IPS DF 6.9 (cell line): Measurements from ENCODE around the gene TPM1.
"Not testable (repeated sequence)": the region's sequence is repeated elsewhere in the genome, so short reads cannot be mapped to it uniquely, and the experiment has no call there.

Experiments
- DNase-seq: peaks from one replicate; pipeline ENCODE4 v3.0.0-alpha.2; 2013; ENCODE audit warnings: low read depth, low spot score
- H3K27ac ChIP-seq: one replicate; pipeline ENCODE4 v1.5.1; 2013; ENCODE audit warnings: low read length, control low read depth
- H3K27me3 ChIP-seq: 2 replicates; pipeline ENCODE4 v1.6.1; 2013; ENCODE audit warnings: mild to moderate bottlenecking, low read length; ENCODE audit not compliant: control insufficient read depth, insufficient read depth
- H3K36me3 ChIP-seq: 2 replicates; pipeline ENCODE4 v1.6.1; 2013; ENCODE audit warnings: low read length; ENCODE audit not compliant: control insufficient read depth, insufficient read depth
- H3K4me1 ChIP-seq: 2 replicates; pipeline ENCODE4 v1.6.1; 2013; ENCODE audit warnings: low read length; ENCODE audit not compliant: control insufficient read depth, insufficient read depth
- H3K4me3 ChIP-seq: 2 replicates; pipeline ENCODE4 v1.5.1; 2013; ENCODE audit warnings: mild to moderate bottlenecking, low read length
- H3K9me3 ChIP-seq: 2 replicates; pipeline ENCODE4 v1.6.1; 2013; ENCODE audit warnings: low read length, inconsistent platforms; ENCODE audit not compliant: control insufficient read depth, insufficient read depth
- WGBS: extraction: QIAGEN DNeasy Blood & Tissue Kit; methylation state at CpG from one replicate; pipeline ENCODE4 v1.1.7; 2013; ENCODE audit warnings: mixed read lengths, missing lambda C conversion rate; ENCODE audit not compliant: insufficient read length, insufficient coverage; 5-methylcytosine and 5-hydroxymethylcytosine counted together

The TPM1 gene

GRCh38 chr15:63041974-63042876, at the start of gene TPM1:
TPM1 (plus strand) TSS chr15:63042747; CDS start chr15:63042830, 83 bp downstream.
- no peak within 1 kb of the TSS for H3K27ac ChIP-seq
- peak within 1 kb of the TSS; percentile 75 for H3K4me3 ChIP-seq
- H3K36me3 ChIP-seq = peaks cover 14% of the 10 kb centered on the region
- WGBS = no CpG with 5 or more reads among the region's 84 CpGs
- no peaks in the 10 kb centered on the region for H3K9me3 ChIP-seq
- H3K27me3 ChIP-seq = no peaks in the 10 kb centered on the region
- H3K4me1 ChIP-seq = peaks cover 5% of the 10 kb centered on the region
- DNase-seq = no peak

GRCh38 chr15:62993066-62993465, 49.5 kb upstream of the TPM1 start:
- peaks cover 2% of the 10 kb centered on the region; the same call in 1 of the 2 replicates for H3K4me1 ChIP-seq
- no peak for DNase-seq
- H3K27ac ChIP-seq = no peak overlapping the region
- no CpG with 5 or more reads among the region's 7 CpGs for WGBS
- no peaks in the 10 kb centered on the region for H3K9me3 ChIP-seq
- H3K36me3 ChIP-seq = no peaks in the 10 kb centered on the region
- no peak overlapping the region for H3K4me3 ChIP-seq
- no peaks in the 10 kb centered on the region for H3K27me3 ChIP-seq

- not testable (repeated sequence) for DNase-seq, H3K27me3 ChIP-seq, H3K4me1 ChIP-seq, H3K4me3 ChIP-seq, H3K36me3 ChIP-seq, H3K27ac ChIP-seq, H3K9me3 ChIP-seq
- WGBS = no CpG with 5 or more reads among the region's 4 CpGs
These were observed 48.9 kb upstream of the TPM1 start for GRCh38 chr15:62993632-62994031.

- H3K36me3 ChIP-seq = no peaks in the 10 kb centered on the region
- WGBS = no CpG with 5 or more reads among the region's 4 CpGs
- no peaks in the 10 kb centered on the region for H3K4me1 ChIP-seq
- H3K27me3 ChIP-seq = no peaks in the 10 kb centered on the region
- no peak overlapping the region for H3K4me3 ChIP-seq
- no peak overlapping the region for H3K27ac ChIP-seq
- H3K9me3 ChIP-seq = no peaks in the 10 kb centered on the region
- no peak for DNase-seq
These were observed 48.1 kb upstream of the TPM1 start for GRCh38 chr15:62994439-62994838.

GRCh38 chr15:62994975-62995681, 47.4 kb upstream of the TPM1 start:
- WGBS = no CpG with 5 or more reads among the region's 3 CpGs
- H3K27me3 ChIP-seq = no peaks in the 10 kb centered on the region
- H3K4me3 ChIP-seq = no peak overlapping the region
- no peaks in the 10 kb centered on the region for H3K36me3 ChIP-seq
- H3K4me1 ChIP-seq = no peaks in the 10 kb centered on the region; the same call in 1 of the 2 replicates
- no peak for DNase-seq
- H3K27ac ChIP-seq = no peak overlapping the region
- H3K9me3 ChIP-seq = no peaks in the 10 kb centered on the region

GRCh38 chr15:62997441-62997840, 45.1 kb upstream of the TPM1 start:
- H3K27ac ChIP-seq = no peak overlapping the region
- WGBS = no CpG with 5 or more reads among the region's 3 CpGs
- no peaks in the 10 kb centered on the region for H3K27me3 ChIP-seq
- no peaks in the 10 kb centered on the region; the same call in 1 of the 2 replicates for H3K4me1 ChIP-seq
- DNase-seq = no peak
- no peaks in the 10 kb centered on the region for H3K36me3 ChIP-seq
- H3K9me3 ChIP-seq = no peaks in the 10 kb centered on the region
- H3K4me3 ChIP-seq = no peak overlapping the region

GRCh38 chr15:62998262-62998890, 44.2 kb upstream of the TPM1 start:
- Histone ChIP-seq H3K4me3 (no peak overlapping the region), H3K4me1 (no peaks in the 10 kb centered on the region; the same call in 1 of the 2 replicates), H3K36me3 (no peaks in the 10 kb centered on the region), H3K27me3 (no peaks in the 10 kb centered on the region), H3K27ac (no peak overlapping the region), H3K9me3 (no peaks in the 10 kb centered on the region)
- no CpG with 5 or more reads among the region's 6 CpGs for WGBS
- no peak for DNase-seq

- H3K36me3 ChIP-seq = no peaks in the 10 kb centered on the region
- H3K4me3 ChIP-seq = no peak overlapping the region
- no peak for DNase-seq
- no peaks in the 10 kb centered on the region for H3K27me3 ChIP-seq
- H3K9me3 ChIP-seq = no peaks in the 10 kb centered on the region
- no CpG with 5 or more reads among the region's 4 CpGs for WGBS
- no peak overlapping the region for H3K27ac ChIP-seq
- no peaks in the 10 kb centered on the region; the same call in 1 of the 2 replicates for H3K4me1 ChIP-seq
These were observed 43.4 kb upstream of the TPM1 start for GRCh38 chr15:62999178-62999577.

GRCh38 chr15:62999923-63000561, 42.5 kb upstream of the TPM1 start:
- no peak overlapping the region; the same call in 1 of the 2 replicates for H3K4me3 ChIP-seq
- no peaks in the 10 kb centered on the region; the same call in 1 of the 2 replicates for H3K4me1 ChIP-seq
- H3K36me3 ChIP-seq = no peaks in the 10 kb centered on the region
- no peak overlapping the region for H3K27ac ChIP-seq
- no peak for DNase-seq
- no peaks in the 10 kb centered on the region for H3K27me3 ChIP-seq
- WGBS = no CpG with 5 or more reads among the region's 12 CpGs
- no peaks in the 10 kb centered on the region for H3K9me3 ChIP-seq

- DNase-seq = no peak
- Histone ChIP-seq H3K4me1 (no peaks in the 10 kb centered on the region; the same call in 1 of the 2 replicates), H3K27me3 (no peaks in the 10 kb centered on the region), H3K27ac (no peak overlapping the region), H3K4me3 (no peak overlapping the region), H3K9me3 (no peaks in the 10 kb centered on the region), H3K36me3 (no peaks in the 10 kb centered on the region)
- WGBS = no CpG with 5 or more reads among the region's 3 CpGs
These were observed 41.8 kb upstream of the TPM1 start for GRCh38 chr15:63000706-63001105.
